ENCODE results near the gene WDR45. TPM values are rescaled to one million over a fixed set of nuclear protein-coding genes. Genes with fewer than 3 reads are reported as not detected.

Gene WDR45
- total and polyA plus RNA-seq, 2 of the 13 experiments (the other 11 are each of a cell fraction or from before 2014, with no cell fraction given) = 16.4 to 65.5 TPM

- no peak for TF ChIP-seq ZSCAN9 (CRISPR knock-in tag; IDR thresholded peaks at IDR 0.05; ENCODE audit: borderline replicate concordance)
- TF ChIP-seq ZNF773 (CRISPR knock-in tag; IDR thresholded peaks at IDR 0.05; ENCODE audit: borderline replicate concordance) = no peak
- no peak for TF ChIP-seq ZNF205 (CRISPR knock-in tag; IDR thresholded peaks at IDR 0.05)
- no peak for TF ChIP-seq SP1 (IDR thresholded peaks at IDR 0.05)
- no peak for TF ChIP-seq SP1 (CRISPR knock-in tag; IDR thresholded peaks at IDR 0.05)
- TF ChIP-seq ZNF331 (CRISPR knock-in tag; IDR thresholded peaks at IDR 0.05) = no peak
- no peak for TF ChIP-seq ZNF703 (CRISPR knock-in tag; IDR thresholded peaks at IDR 0.05; ENCODE audit: borderline replicate concordance)
- TF ChIP-seq TBX3 (IDR thresholded peaks at IDR 0.05; ENCODE audit: borderline replicate concordance) = no peak
- no peak for TF ChIP-seq NFKBIZ (CRISPR knock-in tag; IDR thresholded peaks at IDR 0.05)
- TF ChIP-seq ZBTB1 (CRISPR knock-in tag; IDR thresholded peaks at IDR 0.05; ENCODE audit: borderline replicate concordance) = no peak
- TF ChIP-seq MAF1 (CRISPR knock-in tag; IDR thresholded peaks at IDR 0.05; ENCODE audit: borderline replicate concordance) = no peak
- intact Hi-C loops (cut with micrococcal nuclease; ENCODE audit: unreplicated experiment) (no loop called here), in situ Hi-C loops (cut with HindIII; ENCODE audit: extremely low pct_ligation_motif_present, low pct_unique_long_range_greater_than_20kb) (no loop called here)
- Histone ChIP-seq H3K27ac (ENCODE audit: extremely low read length, insufficient read depth, low read length) (no peak overlapping the region), H3K79me2 (ENCODE audit: insufficient read depth, low read length) (no peaks in the 10 kb centered on the region), H3K4me1 (ENCODE audit: insufficient read depth, low read length) (no peaks in the 10 kb centered on the region), H3K4me3 (replicated peaks in 1 of 3; ENCODE audit: insufficient read depth in 1 of 3, low read depth in 2 of 3, low read length in 3 of 3) (no peak overlapping the region), H4K20me1 (ENCODE audit: insufficient read depth, low read length) (no peaks in the 10 kb centered on the region), H3K9ac (ENCODE audit: insufficient read depth, low read depth, low read length) (no peak overlapping the region), H3K27me3 (ENCODE audit: control insufficient read depth in 1 of 2, insufficient read depth in 2 of 2, low read length in 2 of 2) (no peaks in the 10 kb centered on the region), H3K9me3 (ENCODE audit: low read length) (no peaks in the 10 kb centered on the region), H2AFZ (ENCODE audit: low read length) (no peak overlapping the region), H3K36me3 (replicated peaks in 1 of 2; ENCODE audit: control insufficient read depth in 1 of 2, insufficient read depth in 2 of 2, low read length in 2 of 2) (peaks cover 4 to 20% of the 10 kb centered on the region in 2 experiments; a peak in 3 of 5 replicates), H3K4me2 (ENCODE audit: low read depth, low read length) (no peak overlapping the region)
- FAIRE-seq (no peak), ATAC-seq (no peak), DNase-seq (ENCODE audit: low spot score) (no peak)
- CTCF ChIA-PET (ENCODE audit: low intra/inter-chr PET ratio, low total read pairs) = no interaction called here
- 100% methylated on average over 3 of the region's 3 CpGs for WGBS (ENCODE audit: low lambda C conversion rate)
- POLR2A ChIA-PET = interaction anchor here (0.6 to 1.5 kb wide), 2 partner anchors 9 to 10 kb away, joined by 3 to 4 read pairs; no protein-coding TSS in a partner anchor
- TSS peak; percentile 42 for BruUV-seq (replicated peaks)
Measured at GRCh38 chrX:49110417-49110816, 30.7 kb upstream of the WDR45 start.

DNA sequence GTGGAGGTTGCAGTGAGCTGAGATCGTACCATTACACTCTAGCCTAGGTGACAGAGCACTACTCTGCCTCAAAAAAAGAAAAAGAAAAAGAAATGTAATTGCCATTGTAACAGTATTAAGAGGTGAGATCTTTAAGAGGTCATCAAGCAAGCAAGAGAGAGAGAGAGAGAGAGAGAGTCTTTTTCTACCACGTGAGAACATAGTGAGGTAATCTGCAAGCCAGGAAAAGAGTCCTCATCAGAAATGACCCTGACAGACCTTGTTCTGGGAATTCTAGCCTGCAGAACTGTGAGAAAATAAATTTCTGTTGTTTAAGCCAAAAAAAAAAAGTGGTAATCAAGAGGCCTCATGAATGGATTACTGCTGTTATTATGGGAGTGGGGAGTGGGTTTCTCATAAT is 29.0 kb upstream of the WDR45 start:
- Histone ChIP-seq H3K27me3 (ENCODE audit: control insufficient read depth in 1 of 2, insufficient read depth in 2 of 2, low read length in 2 of 2) (no peaks in the 10 kb centered on the region), H3K9me3 (ENCODE audit: low read length) (no peaks in the 10 kb centered on the region), H3K36me3 (replicated peaks in 1 of 2; ENCODE audit: control insufficient read depth in 1 of 2, insufficient read depth in 2 of 2, low read length in 2 of 2) (peaks cover 4 to 17% of the 10 kb centered on the region in 2 experiments; a peak in 3 of 5 replicates), H3K4me1 (ENCODE audit: insufficient read depth, low read length) (peaks cover 6% of the 10 kb centered on the region), H4K20me1 (ENCODE audit: insufficient read depth, low read length) (no peaks in the 10 kb centered on the region), H3K79me2 (ENCODE audit: insufficient read depth, low read length) (no peaks in the 10 kb centered on the region), H3K9ac (ENCODE audit: insufficient read depth, low read depth, low read length) (no peak overlapping the region), H3K4me2 (ENCODE audit: low read depth, low read length) (no peak overlapping the region), H2AFZ (ENCODE audit: low read length) (no peak overlapping the region), H3K27ac (ENCODE audit: extremely low read length, insufficient read depth, low read length) (no peak overlapping the region), H3K4me3 (replicated peaks in 1 of 3; ENCODE audit: insufficient read depth in 1 of 3, low read depth in 2 of 3, low read length in 3 of 3) (no peak overlapping the region)
- ATAC-seq (no peak), DNase-seq (ENCODE audit: low spot score) (no peak), FAIRE-seq (no peak)
- ChIA-PET CTCF (ENCODE audit: low intra/inter-chr PET ratio, low total read pairs) (no interaction called here), POLR2A (no interaction called here)
- BruUV-seq (replicated peaks) = no TSS peak
- 100% methylated on average over 2 of the region's 2 CpGs for WGBS (ENCODE audit: low lambda C conversion rate)
- in situ Hi-C loops (cut with HindIII; ENCODE audit: extremely low pct_ligation_motif_present, low pct_unique_long_range_greater_than_20kb) = no loop called here
- intact Hi-C loops (cut with micrococcal nuclease; ENCODE audit: unreplicated experiment) = no loop called here
- no peak for TF ChIP-seq TCF7L2 (IDR thresholded peaks at IDR 0.05; ENCODE audit: low read depth, low read length)
- no peak for TF ChIP-seq GMEB1 (CRISPR knock-in tag; IDR thresholded peaks at IDR 0.05; ENCODE audit: borderline replicate concordance)
- no peak for TF ChIP-seq USF2 (IDR thresholded peaks at IDR 0.05; ENCODE audit: low read depth, low read length)
- TF ChIP-seq USF2 (CRISPR knock-in tag; IDR thresholded peaks at IDR 0.05; ENCODE audit: borderline replicate concordance) = no peak
